A673 (cell line): ENCODE data around the gene ZNF417.
"Not testable (repeated sequence)": the region's sequence is repeated elsewhere in the genome, so short reads cannot be mapped to it uniquely, and the experiment has no call there.

Experiments
- CTCF ChIP-seq: fragments of 300-800, 200-600 bp; sonication (generic); conservative IDR thresholded peaks from 2 replicates; pipeline ENCODE4 v1.5.1; 2017; ENCODE audit warnings: low read depth, mild to moderate bottlenecking, antibody characterized with exemption, low read length, moderate library complexity, mixed read lengths
- EZH2 ChIP-seq: fragments of 200-600 bp; sonication (generic); IDR thresholded peaks from 2 replicates; pipeline ENCODE4 v1.6.1; 2017; ENCODE audit warnings: borderline replicate concordance, low read depth, mild to moderate bottlenecking, mixed read lengths, antibody characterized with exemption, low read length; ENCODE audit not compliant: poor library complexity, severe bottlenecking

GRCh38 chr19:57869655-57870054 lies 46.7 kb downstream of the ZNF417 start:
- TF ChIP-seq CTCF, EZH2: not testable (repeated sequence)
